GM19372 (cell line): Measurements from ENCODE around the gene ANKRD63.

Experiments
- ATAC-seq: cut with Tn5 transposase; IDR thresholded peaks from one replicate; pipeline ENCODE4 v1.9.1; 2021; ENCODE audit warnings: mild to moderate bottlenecking, low read depth, moderate library complexity; ENCODE audit not compliant: unreplicated experiment

ANKRD63 gene

DNA sequence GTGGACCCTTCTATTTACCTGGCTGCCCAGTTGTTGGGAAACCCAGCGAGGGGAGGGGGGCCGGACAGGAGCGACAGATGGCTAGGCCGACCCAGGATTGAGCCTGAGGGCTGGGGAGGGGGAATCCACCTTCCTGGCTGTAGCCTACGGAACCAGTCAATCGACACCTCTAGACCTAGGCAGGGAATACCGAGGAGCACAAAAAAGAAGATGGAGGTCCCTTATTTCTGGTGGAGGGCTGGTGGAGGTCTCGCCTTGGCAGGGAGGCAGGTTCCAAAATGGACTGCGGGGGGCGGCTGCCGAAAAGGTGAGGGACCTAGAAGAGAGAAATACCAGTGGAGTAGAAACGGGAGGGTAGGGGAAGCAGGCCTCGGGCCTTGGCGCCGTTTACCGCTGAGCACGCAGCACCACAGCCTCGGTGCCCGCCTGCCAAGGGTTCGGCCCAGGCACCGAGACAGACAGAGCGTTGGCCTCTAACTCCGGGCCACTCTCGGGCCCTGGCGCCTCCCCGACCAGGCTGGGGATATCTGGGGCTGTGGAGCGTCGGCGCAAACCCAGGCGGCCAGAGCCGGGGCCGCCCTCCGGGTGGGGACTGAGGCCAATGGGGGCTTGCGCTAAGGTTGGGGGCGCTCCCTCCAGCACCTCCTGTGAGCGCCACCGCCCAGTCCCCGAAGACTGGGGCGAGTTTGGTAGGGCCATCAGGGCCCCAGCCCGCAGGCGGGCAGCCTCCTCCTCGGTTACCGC, 1.6 kb downstream of the ANKRD63 start:
- no peak for ATAC-seq

DNA sequence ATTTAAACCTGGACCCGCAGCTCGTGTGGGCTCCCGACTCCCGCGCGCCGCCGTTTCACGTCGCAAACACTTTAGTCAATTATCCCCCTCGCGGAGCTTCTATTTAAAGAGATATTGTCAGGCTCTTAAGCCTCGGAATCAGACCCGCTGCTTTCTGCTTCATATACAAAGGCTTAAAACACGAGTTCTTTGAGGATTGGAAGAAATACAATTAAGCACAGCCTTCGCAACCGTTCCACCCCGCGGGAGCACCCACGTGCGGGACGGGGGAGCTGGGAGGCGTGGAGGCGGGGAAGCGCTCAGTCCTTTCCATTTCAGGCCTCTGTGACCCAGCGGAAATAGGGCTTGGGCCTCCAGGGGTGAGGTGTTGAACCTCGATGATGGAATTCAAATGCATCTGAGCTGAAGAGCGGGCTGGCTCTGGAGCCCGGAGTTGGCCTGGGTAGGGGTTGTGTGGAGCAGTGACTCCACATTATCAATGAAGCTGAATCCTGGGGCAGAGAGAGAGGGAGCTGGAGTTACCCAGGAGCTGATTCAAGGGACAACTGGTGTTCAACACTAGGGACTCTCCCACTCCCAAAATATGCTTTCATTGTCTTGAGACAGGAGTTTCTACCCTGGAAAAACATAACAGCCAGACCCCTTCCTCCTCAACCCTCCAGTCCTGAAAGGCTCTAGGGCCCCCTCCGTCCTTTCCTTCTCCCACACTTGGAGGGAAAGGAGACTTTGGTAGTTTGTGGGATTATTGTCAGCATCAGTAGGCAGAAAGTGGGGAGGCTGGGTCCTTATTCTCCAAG, 2.4 kb downstream of the ANKRD63 start:
- ATAC-seq = no peak

DNA sequence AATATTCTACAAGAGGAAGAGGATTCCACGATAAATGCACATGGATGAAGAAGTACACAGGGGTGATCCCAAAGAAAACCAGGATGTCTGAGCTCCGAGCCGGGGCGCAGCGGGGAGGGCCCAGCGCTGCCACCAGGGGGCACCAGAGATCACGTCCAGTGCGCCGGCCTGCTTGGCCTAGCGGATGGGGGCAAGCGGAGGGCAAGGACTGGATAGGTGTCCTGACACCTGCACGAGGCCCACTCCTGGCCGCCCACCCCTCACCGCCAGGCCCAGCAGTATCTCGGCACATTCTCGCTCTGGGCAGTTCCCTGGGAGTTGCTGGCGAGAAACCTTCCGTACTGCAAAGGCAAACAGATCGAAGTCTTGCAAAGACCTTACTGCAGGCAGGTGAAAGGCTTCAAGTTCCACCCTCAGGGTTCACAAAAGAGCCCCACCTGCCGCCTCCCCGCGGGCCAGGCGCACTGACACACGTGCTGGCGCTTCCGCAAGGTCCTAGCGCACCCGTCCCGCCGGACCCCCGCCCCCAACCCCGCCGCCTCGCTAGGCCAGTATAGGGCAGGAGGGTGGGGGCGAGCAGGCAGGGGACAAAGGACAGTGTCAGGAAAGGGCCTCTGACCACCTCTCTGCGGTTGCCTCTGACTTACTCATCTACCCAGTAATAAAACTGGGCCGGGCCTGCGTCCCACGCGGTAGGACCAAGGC, 3.3 kb downstream of the ANKRD63 start:
- ATAC-seq = no peak

DNA sequence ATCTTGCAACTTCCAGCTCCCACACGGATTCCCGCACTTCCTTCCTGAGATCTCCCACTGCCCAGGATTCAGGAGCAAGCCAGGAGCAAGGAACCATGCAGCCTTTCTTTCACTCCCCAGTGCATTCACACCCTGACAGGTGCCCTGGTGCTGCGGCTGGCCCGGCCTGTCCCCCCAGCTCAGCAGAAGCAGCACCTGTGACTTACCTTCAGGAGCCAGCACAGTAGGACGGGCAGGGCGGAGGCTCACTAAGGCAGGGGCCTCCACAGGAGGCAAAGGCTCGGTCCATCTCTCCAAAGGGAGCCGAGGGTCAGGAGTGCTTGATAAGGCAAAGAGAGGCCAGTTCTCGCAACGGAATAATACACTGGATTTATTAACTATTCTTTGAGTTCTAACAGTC, 4.8 kb downstream of the ANKRD63 start:
- no peak for ATAC-seq

DNA sequence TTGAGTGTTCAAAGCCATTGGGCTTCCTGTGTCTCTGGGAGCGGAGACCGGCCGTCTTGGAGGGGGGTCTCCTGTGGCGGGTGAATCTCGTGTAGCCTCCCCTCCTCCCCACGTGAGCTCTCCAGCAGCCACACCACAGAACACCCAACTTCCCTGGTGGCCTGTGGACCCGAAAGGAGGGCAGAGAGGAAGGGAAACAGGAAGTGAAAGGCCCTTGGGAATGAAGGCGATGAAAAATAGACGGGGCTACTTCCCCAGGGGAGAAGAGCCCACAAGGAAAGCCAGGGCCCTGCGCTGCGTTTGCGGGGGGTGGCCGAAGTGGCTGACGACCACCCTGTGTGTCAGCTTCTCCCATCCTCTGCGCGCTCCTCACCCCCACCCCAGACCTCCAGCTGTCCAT, 5.4 kb downstream of the ANKRD63 start:
- ATAC-seq = no peak

DNA sequence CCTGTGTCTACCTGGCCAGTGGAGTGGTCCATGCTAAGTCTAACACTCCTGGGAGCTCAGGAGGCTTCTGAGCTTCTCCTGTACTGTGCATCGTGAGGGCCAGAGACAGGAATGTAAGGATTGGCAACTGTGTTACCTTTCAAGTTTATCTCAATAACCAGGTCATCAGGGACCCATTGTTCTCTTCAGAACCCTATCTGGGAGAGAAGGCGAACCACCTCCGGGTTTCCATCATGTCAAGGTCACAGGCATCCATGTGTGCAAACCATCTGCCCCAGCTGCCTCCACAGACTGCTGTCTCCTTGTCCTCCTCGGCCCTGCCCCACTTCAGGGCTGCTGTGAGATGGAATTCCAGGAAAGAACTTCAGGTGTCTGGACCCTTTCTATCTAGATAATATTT, 5.9 kb downstream of the ANKRD63 start:
- ATAC-seq = no peak

DNA sequence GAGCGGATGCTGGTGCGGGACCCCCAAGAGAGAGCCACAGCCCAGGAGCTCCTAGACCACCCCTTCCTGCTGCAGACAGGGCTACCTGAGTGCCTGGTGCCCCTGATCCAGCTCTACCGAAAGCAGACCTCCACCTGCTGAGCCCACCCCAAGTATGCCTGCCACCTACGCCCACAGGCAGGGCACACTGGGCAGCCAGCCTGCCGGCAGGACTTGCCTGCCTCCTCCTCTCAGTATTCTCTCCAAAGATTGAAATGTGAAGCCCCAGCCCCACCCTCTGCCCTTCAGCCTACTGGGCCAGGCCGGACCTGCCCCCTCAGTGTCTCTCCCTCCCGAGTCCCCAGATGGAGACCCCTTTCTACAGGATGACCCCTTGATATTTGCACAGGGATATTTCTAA, 6.9 kb downstream of the ANKRD63 start:
- no peak for ATAC-seq

DNA sequence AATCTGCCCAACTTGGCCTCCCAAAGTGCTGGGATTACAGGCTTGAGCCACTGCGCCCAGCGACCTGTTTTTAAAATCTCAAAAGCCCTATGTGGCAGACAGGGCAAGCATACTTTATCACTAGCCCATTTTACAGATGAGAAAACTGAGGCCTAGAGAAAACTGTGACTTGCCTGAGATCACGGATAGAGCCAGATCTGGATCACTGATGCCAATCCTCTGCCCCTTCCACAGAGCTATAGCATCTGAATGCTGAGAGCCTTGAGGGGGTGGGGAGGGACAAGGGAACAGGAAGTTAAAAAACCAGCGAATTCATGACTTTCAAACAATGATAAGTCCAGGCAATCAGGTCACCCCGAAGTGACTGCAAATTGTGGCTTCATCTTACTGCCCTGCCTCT, 7.3 kb downstream of the ANKRD63 start:
- no peak for ATAC-seq

DNA sequence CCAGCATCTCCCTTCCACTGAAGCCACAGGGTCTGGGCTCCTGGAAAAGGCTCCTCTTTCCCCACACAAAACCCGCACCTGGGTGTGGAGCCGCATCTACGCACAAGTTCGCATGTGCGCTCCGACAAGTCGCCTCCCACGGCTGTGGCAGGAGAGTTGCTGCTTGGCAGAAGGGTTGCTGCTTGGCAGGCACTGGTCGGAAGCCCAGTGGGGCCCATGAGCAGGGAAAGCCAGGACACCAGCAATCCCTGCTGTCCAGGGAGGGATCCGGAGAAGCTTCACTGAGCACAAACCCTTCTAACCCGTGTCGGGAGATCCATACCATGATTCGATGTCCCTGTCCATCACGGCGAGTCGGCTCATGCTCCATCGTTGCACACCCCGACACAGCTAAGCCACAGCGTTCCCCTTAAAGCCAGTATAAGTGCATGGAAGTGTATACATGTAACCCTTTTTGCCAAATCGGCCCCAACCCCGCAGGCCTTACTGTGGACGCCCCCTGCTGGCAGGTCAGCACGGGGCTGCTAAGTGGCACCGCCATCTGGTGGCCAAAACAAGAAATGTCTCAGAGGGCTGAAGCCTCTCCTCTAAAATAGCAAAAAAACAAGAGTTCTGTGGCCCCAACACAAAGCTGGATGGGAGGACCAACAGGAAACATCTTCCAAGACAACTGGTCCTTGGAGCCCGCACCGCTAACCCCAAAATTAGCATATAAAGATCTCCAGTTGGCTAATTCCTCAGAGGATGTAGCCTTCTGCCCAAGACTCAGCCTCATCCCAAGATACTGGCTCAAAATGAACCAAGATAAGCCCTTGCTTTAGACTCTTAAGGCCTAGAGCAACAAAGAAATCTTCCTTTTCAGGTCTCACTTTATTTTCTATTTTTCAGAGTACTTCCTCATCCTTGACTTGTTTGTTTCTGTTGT, 8.3 kb downstream of the ANKRD63 start:
- ATAC-seq = no peak

DNA sequence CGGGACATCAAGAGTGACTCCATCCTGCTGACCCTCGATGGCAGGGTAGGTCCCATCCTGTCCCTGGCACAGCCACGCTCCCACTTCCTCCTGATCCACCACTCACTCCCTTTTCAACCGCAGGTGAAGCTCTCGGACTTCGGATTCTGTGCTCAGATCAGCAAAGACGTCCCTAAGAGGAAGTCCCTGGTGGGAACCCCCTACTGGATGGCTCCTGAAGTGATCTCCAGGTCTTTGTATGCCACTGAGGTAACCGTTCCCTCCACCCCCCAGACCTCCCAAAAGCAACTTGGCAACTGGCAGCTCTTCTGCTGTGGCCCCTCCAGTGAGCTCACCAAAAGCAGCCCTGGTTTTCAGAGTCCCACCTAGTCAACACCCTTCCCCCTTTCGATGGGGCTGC, 9.4 kb downstream of the ANKRD63 start:
- no peak for ATAC-seq

DNA sequence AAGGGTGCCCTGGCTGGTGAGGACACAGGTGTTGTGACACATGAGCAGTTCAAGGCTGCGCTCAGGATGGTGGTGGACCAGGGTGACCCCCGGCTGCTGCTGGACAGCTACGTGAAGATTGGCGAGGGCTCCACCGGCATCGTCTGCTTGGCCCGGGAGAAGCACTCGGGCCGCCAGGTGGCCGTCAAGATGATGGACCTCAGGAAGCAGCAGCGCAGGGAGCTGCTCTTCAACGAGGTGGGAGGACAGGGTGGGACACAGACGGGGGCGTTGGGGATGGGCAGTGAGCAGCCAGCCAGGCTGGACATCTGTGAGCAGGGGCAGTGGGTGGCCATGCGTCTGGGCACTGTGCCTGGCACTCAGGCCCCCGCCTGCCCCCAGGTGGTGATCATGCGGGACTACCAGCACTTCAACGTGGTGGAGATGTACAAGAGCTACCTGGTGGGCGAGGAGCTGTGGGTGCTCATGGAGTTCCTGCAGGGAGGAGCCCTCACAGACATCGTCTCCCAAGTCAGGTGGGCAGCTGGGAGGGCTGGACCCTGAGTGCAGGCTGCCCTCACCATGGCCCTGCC, 10.3 kb downstream of the ANKRD63 start:
- ATAC-seq = no peak

DNA sequence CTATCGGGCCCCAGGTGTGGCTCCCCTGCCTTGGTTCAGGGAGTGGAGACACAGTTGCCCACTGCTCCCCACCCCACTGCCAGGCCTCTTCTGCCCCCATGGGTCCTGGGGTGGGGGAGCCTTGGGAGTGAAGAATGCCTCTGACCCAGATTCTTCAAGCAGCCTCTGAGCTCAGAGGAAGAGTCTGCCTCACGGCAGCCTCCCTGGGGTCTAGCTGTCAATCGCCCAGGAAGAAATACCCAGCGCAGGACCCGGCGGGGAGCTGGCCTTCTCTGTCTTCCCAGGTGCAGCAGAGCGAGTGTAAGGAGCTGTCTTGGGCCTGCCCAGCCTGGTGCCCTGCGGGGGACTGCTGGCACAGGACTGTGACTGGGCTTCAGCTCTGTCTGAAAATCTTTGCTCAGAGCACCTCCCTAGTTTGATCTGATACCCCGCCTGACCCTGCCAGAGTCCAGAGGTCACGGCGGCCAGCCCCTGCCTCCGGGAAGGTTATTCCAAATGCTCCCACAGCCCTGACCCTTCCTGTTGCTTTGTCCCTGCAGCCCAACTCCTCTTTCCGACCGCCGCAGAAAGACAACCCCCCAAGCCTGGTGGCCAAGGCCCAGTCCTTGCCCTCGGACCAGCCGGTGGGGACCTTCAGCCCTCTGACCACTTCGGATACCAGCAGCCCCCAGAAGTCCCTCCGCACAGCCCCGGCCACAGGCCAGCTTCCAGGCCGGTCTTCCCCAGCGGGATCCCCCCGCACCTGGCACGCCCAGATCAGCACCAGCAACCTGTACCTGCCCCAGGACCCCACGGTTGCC, 11.0 kb downstream of the ANKRD63 start:
- no peak for ATAC-seq

DNA sequence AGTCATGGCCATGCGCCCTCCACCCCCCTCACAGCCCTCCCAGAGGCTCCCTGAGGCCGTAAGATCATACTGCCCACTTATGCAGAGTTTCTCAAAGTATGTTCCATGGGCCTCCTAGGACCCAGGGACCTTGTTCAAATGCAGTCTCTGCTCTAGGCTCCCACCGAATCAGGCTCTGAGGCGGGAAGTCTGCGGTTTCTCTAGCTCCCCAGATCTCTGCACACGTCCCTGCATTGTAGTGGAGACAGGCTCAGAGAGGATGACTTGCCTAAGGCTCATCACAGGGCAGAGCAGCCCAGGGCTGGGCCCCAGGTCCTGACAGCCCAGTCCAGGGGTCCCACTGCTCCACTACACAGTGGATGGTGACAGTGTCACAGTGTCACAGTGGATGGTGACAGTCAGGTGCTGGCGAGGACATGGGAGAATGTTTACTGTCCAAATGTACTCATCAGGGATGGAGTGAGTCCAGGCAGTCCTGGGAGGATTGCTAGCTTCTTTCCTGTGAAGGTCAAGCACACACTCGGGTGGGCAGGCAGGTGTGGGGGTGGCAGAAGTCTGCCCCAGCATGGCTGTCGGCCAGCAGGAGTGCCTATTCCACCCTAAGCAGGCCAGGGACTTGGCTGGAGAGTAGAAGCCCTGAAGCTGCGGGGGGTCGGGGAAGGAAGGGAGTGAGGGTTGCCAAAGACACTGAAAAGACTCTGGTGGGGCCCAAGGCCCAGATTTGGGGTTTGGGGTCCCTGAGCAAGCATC, 12.4 kb downstream of the ANKRD63 start:
- no peak for ATAC-seq

DNA sequence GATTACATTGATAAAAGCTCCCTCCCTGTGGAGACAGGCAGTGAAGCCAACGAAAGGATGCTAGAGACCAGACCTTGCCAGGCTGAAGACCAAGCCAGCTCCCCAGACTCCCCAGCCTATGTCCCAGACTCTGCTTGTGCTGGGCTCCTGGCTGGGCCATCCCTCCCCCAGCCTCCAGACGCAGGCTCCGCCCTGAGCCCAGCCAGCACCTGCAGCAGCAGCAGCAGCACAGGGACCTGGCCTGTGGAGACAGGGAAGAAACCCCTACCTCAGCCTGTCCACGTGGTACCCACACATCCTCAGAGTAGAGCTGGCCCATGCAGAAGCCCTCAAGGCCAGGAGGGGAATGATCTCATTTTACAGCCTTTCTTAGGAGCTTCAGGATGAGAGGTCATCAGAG, 13.3 kb downstream of the ANKRD63 start:
- no peak for ATAC-seq

DNA sequence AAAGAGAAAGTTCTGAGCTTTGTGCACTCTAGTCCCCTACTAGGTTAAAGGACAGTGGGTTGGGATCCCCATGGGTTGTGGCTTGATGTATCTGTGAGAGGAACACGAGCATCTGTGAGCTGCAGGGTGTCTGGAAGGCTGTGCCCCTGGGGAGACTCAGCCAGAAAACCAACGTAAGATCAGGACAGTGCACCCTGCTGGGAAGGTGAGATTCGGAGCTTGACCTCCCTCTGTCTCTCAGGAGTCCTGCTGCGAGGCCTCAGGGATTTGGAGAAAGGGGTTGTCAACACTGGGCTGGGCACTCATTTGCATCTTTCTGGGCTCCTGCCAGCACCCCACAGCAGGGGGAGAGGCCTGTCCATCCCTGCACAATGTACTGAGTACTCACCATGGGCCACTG, 15.2 kb downstream of the ANKRD63 start:
- no peak for ATAC-seq

DNA sequence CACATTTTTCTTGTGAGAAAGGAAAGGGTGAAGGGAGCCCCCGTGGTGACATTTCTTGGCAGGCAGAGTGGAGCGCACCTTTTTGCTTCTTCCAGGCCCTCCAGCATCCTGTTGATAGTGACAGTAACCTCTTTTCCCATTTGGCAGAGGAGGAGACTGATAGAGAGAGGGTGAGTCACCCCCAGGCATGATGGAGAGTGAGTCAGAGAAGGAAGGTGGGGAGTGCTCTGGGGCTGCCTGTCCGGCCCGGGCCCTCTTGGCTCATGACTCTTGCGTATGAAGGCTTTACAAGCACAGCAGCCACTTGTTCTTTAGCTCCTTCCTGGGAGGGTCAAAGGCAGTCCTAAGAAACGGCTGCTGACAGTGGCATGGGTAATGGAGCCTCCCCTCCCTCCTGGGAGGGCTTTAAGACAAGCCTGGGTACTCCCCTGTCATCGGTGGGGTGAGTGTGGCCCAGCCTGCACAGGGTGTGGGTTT, 16.0 kb downstream of the ANKRD63 start:
- no peak for ATAC-seq

DNA sequence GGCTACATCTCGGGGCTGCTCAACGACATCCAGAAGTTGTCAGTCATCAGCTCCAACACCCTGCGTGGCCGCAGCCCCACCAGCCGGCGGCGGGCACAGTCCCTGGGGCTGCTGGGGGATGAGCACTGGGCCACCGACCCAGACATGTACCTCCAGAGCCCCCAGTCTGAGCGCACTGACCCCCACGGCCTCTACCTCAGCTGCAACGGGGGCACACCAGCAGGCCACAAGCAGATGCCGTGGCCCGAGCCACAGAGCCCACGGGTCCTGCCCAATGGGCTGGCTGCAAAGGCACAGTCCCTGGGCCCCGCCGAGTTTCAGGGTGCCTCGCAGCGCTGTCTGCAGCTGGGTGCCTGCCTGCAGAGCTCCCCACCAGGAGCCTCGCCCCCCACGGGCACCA, 17.0 kb downstream of the ANKRD63 start:
- ATAC-seq = no peak

DNA sequence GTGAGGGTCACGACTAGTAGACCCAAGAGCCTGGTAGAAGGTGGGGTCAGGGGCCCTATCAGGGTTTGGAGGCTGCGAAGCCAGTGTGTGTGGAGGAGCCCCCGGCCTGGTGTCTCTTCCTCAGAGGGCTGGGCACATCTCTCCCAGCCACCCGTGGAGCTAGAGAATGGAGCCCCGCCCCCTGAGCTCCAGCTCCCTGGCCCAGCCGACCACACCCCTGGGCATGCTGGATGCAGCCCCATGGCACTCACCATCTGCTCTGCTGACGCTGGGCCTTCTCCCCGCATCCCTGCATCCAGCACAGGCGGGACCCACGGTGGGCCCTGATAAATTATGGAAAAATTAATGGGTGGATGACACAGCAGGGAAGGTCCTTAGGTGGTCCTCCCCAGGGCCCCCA, 17.5 kb downstream of the ANKRD63 start:
- ATAC-seq = no peak
